Measurements from ENCODE around the gene CCR8. TPM values are rescaled to one million over a fixed set of nuclear protein-coding genes. Genes with fewer than 3 reads are reported as not detected.

CCR8 gene
- total RNA-seq, 4 donors from 2014 or later, result not detected

DNA sequence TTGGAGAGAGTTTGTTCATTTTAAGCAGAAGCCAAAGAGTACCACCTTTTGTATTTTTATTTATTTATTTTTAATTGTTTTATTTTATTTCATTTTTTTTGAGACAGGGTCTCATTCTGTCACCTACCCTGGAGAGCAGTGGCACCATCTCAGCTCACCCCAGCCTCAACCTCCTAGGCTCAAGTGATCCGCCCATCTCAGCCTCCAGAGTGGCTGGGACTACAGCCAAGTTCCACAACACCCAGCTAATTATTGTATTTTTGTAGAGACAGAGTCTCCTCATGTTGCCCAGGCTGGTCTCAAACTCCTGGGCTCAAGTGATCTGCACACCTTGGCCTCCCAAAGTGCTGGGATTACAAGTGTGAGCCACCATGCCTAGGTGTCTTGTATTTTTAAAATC, 9.6 kb downstream of the CCR8 start:
- no peak overlapping the region for H3K27ac ChIP-seq
- no peaks in the 10 kb centered on the region for H3K27me3 ChIP-seq
- DNase-seq, result no peak
- no peaks in the 10 kb centered on the region for H3K4me1 ChIP-seq
- H3K4me3 ChIP-seq, result no peak overlapping the region
- H3K36me3 ChIP-seq, result no peaks in the 10 kb centered on the region
- no peak for TF ChIP-seq CTCF (IDR thresholded peaks at IDR 0.05)
- TF ChIP-seq POLR2A (IDR thresholded peaks at IDR 0.05), result no peak
- H3K9me3 ChIP-seq, result no peaks in the 10 kb centered on the region
- intact Hi-C loops (cut with DNase I; ENCODE audit: low total_unique reads), result no loop called here

- no peaks in the 10 kb centered on the region for H3K36me3 ChIP-seq
- no peak for TF ChIP-seq CTCF (IDR thresholded peaks at IDR 0.05)
- TF ChIP-seq POLR2A (IDR thresholded peaks at IDR 0.05), result no peak
- intact Hi-C loops (cut with DNase I; ENCODE audit: low total_unique reads), result no loop called here
Measured at GRCh38 chr3:39343076-39343717, 13.7 kb downstream of the CCR8 start.

DNA sequence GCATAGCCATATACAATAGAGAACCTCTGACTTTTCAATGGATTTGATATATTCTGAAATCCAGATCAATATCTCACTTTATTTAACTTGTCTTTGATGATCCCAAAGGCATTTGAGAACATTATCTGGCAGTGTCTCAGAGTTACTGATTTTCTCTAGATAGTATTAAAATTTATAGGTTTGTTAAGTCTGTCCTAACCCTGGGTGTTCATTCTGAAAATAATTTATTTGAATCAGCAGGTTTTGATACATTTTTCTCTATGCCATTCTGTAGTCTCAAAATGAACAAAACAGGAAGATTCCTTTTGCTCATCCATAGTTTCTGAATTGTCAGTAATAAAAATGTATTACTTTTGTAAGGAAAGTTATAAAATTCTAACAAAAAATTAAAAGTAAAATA, 14.3 kb downstream of the CCR8 start:
- no peak for TF ChIP-seq CTCF (IDR thresholded peaks at IDR 0.05)
- TF ChIP-seq POLR2A (IDR thresholded peaks at IDR 0.05), result no peak
- H3K9me3 ChIP-seq, result no peaks in the 10 kb centered on the region
- H3K4me3 ChIP-seq, result no peak overlapping the region
- H3K36me3 ChIP-seq, result no peaks in the 10 kb centered on the region
- DNase-seq, result no peak
- H3K27ac ChIP-seq, result no peak overlapping the region
- H3K27me3 ChIP-seq, result no peaks in the 10 kb centered on the region
- intact Hi-C loops (cut with DNase I; ENCODE audit: low total_unique reads), result no loop called here
- H3K4me1 ChIP-seq, result no peaks in the 10 kb centered on the region

More at GRCh38 chr3:39343076-39343717, 13.7 kb downstream of the CCR8 start:
- Histone ChIP-seq H3K27ac (no peak overlapping the region), H3K4me1 (no peaks in the 10 kb centered on the region), H3K4me3 (no peak overlapping the region), H3K27me3 (no peaks in the 10 kb centered on the region), H3K9me3 (no peaks in the 10 kb centered on the region)
- DNase-seq, result no peak

- Histone ChIP-seq H3K4me3 (no peak overlapping the region), H3K4me1 (no peaks in the 10 kb centered on the region), H3K36me3 (no peaks in the 10 kb centered on the region), H3K9me3 (no peaks in the 10 kb centered on the region), H3K27ac (no peak overlapping the region), H3K27me3 (no peaks in the 10 kb centered on the region)
- TF ChIP-seq POLR2A (IDR thresholded peaks at IDR 0.05) (no peak), CTCF (IDR thresholded peaks at IDR 0.05) (no peak)
- intact Hi-C loops (cut with DNase I; ENCODE audit: low total_unique reads), result no loop called here
- no peak for DNase-seq
Measured at GRCh38 chr3:39344746-39345344, 15.3 kb downstream of the CCR8 start.

GRCh38 chr3:39346785-39347585, 17.5 kb downstream of the CCR8 start:
- H3K27ac ChIP-seq, result no peak overlapping the region
- no peaks in the 10 kb centered on the region for H3K9me3 ChIP-seq
- intact Hi-C loops (cut with DNase I; ENCODE audit: low total_unique reads), result no loop called here
- no peaks in the 10 kb centered on the region for H3K27me3 ChIP-seq
- no peak for DNase-seq
- no peaks in the 10 kb centered on the region for H3K4me1 ChIP-seq
- H3K4me3 ChIP-seq, result no peak overlapping the region
- H3K36me3 ChIP-seq, result no peaks in the 10 kb centered on the region
- TF ChIP-seq POLR2A (IDR thresholded peaks at IDR 0.05) (no peak), CTCF (IDR thresholded peaks at IDR 0.05) (no peak)
